ENCODE data around the gene CLEC3B. TPM values are rescaled to one million over a fixed set of nuclear protein-coding genes. Genes with fewer than 3 reads are reported as not detected.

CLEC3B gene
- total and polyA plus RNA-seq, 3 donors from 2014 or later = 86.6 to 198 (median 88.8) TPM

DNA sequence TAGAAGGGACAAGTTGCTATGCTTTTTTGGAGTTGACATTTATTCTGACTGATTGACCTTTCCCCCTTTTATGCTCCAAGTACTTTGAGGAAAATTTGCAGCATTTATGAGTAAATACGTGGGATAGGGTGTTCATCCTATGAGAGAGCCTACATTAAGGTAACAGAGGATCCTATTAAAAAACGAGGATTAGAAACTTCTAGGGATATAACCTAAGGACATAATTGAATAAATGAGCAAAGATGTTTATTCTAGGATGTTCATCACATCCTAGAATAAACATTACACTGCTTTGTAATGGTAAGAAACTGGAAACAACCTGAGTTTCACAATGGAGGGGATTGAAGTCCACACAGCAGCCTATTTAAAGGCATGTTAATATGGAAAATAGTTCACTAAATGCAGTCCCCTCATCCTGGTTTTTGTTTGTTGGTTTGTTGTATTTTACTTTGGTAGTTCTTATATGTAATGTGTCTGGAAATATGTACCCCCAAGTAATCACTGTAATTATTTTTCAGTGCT is 23.9 kb upstream of the CLEC3B start:
- Histone ChIP-seq H3K4me1 (no peaks in the 10 kb centered on the region), H3K4me3 (no peak overlapping the region), H3K36me3 (ENCODE audit: low read depth, missing control alignments) (no peaks in the 10 kb centered on the region), H3K27me3 (no peaks in the 10 kb centered on the region), H3K9me3 (no peaks in the 10 kb centered on the region), H3K27ac (no peak overlapping the region)
- 85 to 86% methylated on average over 2 of the region's 2 CpGs for WGBS, 2 donors
- no peak for TF ChIP-seq POLR2A (IDR thresholded peaks at IDR 0.05)
- intact Hi-C loops (cut with DNase I; ENCODE audit: low total_unique reads) = no loop called here
- no peak for DNase-seq

DNA sequence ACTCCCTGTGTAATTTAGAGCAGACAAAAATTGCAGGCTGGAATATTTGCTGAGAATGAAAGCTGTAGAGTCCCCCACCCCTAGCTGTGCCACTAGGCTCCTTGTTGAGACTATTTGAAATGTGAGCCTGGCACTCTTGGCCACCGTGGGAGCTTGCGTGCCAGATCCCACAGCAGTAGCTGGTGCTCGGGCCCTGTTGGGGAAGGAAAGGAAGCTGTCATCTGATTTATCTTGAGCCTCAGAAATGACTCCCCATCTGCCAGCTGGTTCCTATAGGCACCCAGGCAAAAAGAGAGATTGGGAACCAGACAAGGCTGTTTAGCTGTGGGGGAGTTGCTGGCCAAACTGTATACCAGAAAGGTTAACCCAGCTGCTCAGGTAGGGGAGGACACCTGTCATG is 23.4 kb upstream of the CLEC3B start:
- no peak for DNase-seq
- H3K4me3 ChIP-seq = no peak overlapping the region
- no peaks in the 10 kb centered on the region for H3K4me1 ChIP-seq
- H3K27ac ChIP-seq = no peak overlapping the region
- no peaks in the 10 kb centered on the region for H3K36me3 ChIP-seq (ENCODE audit: low read depth, missing control alignments)
- no peaks in the 10 kb centered on the region for H3K27me3 ChIP-seq
- H3K9me3 ChIP-seq = no peaks in the 10 kb centered on the region
- TF ChIP-seq, protein P1, sequence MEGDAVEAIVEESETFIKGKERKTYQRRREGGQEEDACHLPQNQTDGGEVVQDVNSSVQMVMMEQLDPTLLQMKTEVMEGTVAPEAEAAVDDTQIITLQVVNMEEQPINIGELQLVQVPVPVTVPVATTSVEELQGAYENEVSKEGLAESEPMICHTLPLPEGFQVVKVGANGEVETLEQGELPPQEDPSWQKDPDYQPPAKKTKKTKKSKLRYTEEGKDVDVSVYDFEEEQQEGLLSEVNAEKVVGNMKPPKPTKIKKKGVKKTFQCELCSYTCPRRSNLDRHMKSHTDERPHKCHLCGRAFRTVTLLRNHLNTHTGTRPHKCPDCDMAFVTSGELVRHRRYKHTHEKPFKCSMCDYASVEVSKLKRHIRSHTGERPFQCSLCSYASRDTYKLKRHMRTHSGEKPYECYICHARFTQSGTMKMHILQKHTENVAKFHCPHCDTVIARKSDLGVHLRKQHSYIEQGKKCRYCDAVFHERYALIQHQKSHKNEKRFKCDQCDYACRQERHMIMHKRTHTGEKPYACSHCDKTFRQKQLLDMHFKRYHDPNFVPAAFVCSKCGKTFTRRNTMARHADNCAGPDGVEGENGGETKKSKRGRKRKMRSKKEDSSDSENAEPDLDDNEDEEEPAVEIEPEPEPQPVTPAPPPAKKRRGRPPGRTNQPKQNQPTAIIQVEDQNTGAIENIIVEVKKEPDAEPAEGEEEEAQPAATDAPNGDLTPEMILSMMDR (IDR thresholded peaks at IDR 0.05) = no peak
- TF ChIP-seq POLR2A (IDR thresholded peaks at IDR 0.05) = no peak
- 87 to 93% methylated on average over 3 of the region's 3 CpGs for WGBS, 2 donors
- intact Hi-C loops (cut with DNase I; ENCODE audit: low total_unique reads) = no loop called here

DNA sequence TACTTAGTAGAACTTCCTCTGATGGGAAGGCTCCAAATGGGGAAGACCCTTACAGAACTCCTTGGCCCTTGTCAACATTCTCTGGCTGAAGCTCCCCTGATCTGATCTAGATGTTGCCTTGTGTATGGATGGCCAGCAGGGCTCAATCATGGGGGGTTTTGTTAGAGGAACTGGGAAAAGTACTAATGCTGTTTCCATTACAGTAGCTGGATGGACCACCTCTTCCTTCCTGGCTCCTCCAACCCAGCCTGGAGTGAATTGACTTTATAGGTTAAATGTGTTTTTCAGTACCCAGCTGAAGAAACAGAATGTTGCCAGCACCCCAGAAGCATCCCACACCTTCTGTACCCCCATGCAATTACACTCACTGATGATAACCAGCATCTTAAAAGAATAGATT is 22.7 kb upstream of the CLEC3B start:
- no peaks in the 10 kb centered on the region for H3K4me1 ChIP-seq
- DNase-seq = no peak
- no peak overlapping the region for H3K27ac ChIP-seq
- H3K9me3 ChIP-seq = no peaks in the 10 kb centered on the region
- TF ChIP-seq POLR2A (IDR thresholded peaks at IDR 0.05) = no peak
- TF ChIP-seq, protein P1 (IDR thresholded peaks at IDR 0.05) = no peak
- intact Hi-C loops (cut with DNase I; ENCODE audit: low total_unique reads) = no loop called here
- no peaks in the 10 kb centered on the region for H3K36me3 ChIP-seq (ENCODE audit: low read depth, missing control alignments)
- no peak overlapping the region for H3K4me3 ChIP-seq
- no peaks in the 10 kb centered on the region for H3K27me3 ChIP-seq

DNA sequence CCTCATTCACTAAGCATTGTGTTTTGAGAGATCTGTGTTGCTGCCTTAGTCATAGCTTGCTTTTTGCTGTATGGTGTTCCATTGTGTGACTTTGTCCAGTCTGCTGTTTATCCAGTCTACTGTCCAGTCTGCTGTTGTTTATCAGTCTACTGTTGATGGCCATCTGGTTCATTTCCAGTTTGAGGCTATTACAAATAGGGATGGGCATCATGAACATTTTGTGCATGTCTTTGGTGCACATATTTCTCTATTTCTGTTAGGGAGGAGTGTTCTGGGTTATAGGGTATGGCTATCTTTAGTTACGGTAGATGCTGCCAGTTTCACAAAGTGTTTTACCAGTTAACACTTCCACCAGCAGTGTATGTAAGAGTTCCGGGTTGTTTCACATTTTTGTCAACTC is 22.2 kb upstream of the CLEC3B start:
- TF ChIP-seq, protein P1 (IDR thresholded peaks at IDR 0.05) = no peak
- TF ChIP-seq POLR2A (IDR thresholded peaks at IDR 0.05) = no peak
- no peak for DNase-seq
- Histone ChIP-seq H3K27me3 (no peaks in the 10 kb centered on the region), H3K27ac (no peak overlapping the region), H3K36me3 (ENCODE audit: low read depth, missing control alignments) (no peaks in the 10 kb centered on the region), H3K4me3 (no peak overlapping the region), H3K9me3 (no peaks in the 10 kb centered on the region), H3K4me1 (no peaks in the 10 kb centered on the region)
- 84 to 95% methylated on average over 2 of the region's 2 CpGs for WGBS, 2 donors
- intact Hi-C loops (cut with DNase I; ENCODE audit: low total_unique reads) = no loop called here

DNA sequence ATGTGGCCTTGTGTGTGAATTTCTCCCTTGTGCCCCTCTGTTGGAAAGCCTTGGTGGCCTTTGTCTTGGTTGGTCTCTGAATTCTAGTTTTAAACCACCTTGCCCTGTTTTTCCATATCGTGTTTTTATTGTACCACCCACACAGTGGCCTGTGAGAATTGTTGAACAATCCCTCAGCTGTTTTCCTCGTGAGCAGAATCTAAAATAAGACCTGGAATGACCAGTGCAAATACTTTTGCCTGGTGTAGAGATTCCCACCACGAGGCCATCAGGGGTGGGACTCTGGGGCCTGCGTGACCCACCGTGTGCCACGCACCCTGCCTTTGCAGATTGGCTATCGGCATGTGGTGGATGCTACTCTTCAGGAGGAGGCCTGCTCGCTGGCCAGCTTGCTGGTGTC is 19.0 kb upstream of the CLEC3B start:
- DNase-seq = no peak
- Histone ChIP-seq H3K27me3 (no peaks in the 10 kb centered on the region), H3K27ac (no peak overlapping the region), H3K9me3 (no peaks in the 10 kb centered on the region), H3K4me1 (peaks cover 23% of the 10 kb centered on the region), H3K36me3 (ENCODE audit: low read depth, missing control alignments) (no peaks in the 10 kb centered on the region), H3K4me3 (no peak overlapping the region)
- intact Hi-C loops (cut with DNase I; ENCODE audit: low total_unique reads) = no loop called here
- 87 to 91% methylated on average over 7 to 8 of the region's 8 CpGs for WGBS, 2 donors
- no peak for TF ChIP-seq POLR2A (IDR thresholded peaks at IDR 0.05)
- TF ChIP-seq, protein P1 (IDR thresholded peaks at IDR 0.05) = no peak
